ENCODE results near the gene RASA1. TPM values are rescaled to one million over a fixed set of nuclear protein-coding genes. Genes with fewer than 3 reads are reported as not detected.
A peak's percentile ranks its signal among the peaks of the same experiment; 100 is the strongest.

The RASA1 gene
- total RNA-seq, 6 experiments from 2014 or later: 7.1 to 9.9 (median 8.7) TPM

- H3K9me3 ChIP-seq: no peaks in the 10 kb centered on the region
- no peak overlapping the region for H3K4me3 ChIP-seq
- intact Hi-C loops (cut with DNase I): loop anchor here in 1 of 2 donors (10.0 kb wide), 1 partner anchor 117 kb away; no protein-coding TSS in a partner anchor
- H3K36me3 ChIP-seq: peaks cover 0 to 36% (median 14%) of the 10 kb centered on the region in 4 donors
- WGBS (ENCODE audit: insufficient coverage, low coverage, low lambda C conversion rate, missing lambda C conversion rate): 80% methylated on average over 1 of the region's 1 CpG
- ATAC-seq: no peak
- no peaks in the 10 kb centered on the region for H3K27me3 ChIP-seq
- no peak overlapping the region for H3K27ac ChIP-seq
- DNase-seq: no peak
- peaks cover 0 to 46% (median 5%) of the 10 kb centered on the region in 4 donors for H3K4me1 ChIP-seq
- TF ChIP-seq CTCF (IDR thresholded peaks at IDR 0.05): no peak
Observed at GRCh38 chr5:87392170-87392569, 124.5 kb downstream of the RASA1 start.

DNA sequence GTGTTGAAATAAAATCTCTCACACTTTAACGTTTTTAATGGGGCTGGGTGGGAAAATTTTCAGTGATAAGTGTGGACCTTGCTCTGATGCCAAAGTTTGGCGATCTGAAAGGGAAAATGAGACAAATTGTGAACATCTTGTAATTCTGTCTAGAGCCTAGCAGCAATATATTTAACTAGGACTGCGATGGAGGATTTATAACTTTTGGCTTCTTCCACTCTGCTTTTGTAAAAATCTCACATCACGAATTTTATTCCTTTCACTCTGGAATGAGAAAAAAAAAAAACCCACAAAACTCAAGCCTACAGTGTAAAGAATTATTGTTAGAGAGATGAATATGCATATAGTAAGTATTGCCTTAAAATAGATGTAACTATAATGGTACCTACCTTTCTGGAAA is 125.1 kb downstream of the RASA1 start:
- Histone ChIP-seq H3K27ac (no peak overlapping the region), H3K27me3 (no peaks in the 10 kb centered on the region), H3K4me3 (no peak overlapping the region), H3K4me1 (peaks cover 0 to 49% (median 6%) of the 10 kb centered on the region in 4 donors), H3K9me3 (no peaks in the 10 kb centered on the region), H3K36me3 (peaks cover 0 to 31% (median 12%) of the 10 kb centered on the region in 4 donors)
- intact Hi-C loops (cut with DNase I): loop anchor here in 1 of 2 donors (10.0 kb wide), 1 partner anchor 118 kb away; no protein-coding TSS in a partner anchor
- no peak for TF ChIP-seq POLR2A (IDR thresholded peaks at IDR 0.05)
- no peak for TF ChIP-seq CTCF (IDR thresholded peaks at IDR 0.05)
- DNase-seq (no peak), ATAC-seq (no peak)
- 56% methylated on average over 4 of the region's 4 CpGs for WGBS (ENCODE audit: insufficient coverage, low coverage, low lambda C conversion rate, missing lambda C conversion rate)

DNA sequence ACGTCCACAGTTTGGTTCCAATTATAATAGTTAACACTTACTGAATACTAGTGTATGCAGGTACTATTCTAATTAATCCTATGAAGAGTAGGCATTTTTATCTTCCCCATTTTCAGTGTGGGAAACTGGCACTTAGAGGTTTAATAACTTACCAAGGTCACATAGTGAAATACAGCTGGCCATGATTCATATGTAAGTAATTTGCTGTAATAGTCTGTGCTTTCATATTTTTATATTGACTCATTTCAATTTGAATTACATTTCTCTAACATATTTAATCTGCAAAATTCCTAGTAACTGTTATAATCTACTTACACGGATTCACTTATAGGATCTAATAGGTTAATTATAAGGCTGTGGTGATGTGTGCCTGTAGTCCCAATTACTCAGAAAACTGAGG is 125.6 kb downstream of the RASA1 start:
- intact Hi-C loops (cut with DNase I): loop anchor here in 1 of 2 donors (10.0 kb wide), 1 partner anchor 119 kb away; no protein-coding TSS in a partner anchor
- Histone ChIP-seq H3K4me3 (no peak overlapping the region), H3K27me3 (no peaks in the 10 kb centered on the region), H3K9me3 (no peaks in the 10 kb centered on the region), H3K36me3 (peaks cover 0 to 31% (median 10%) of the 10 kb centered on the region in 4 donors), H3K4me1 (peaks cover 0 to 53% (median 7%) of the 10 kb centered on the region in 4 donors), H3K27ac (no peak overlapping the region)
- TF ChIP-seq POLR2A (IDR thresholded peaks at IDR 0.05) (no peak), CTCF (IDR thresholded peaks at IDR 0.05) (no peak)
- DNase-seq: no peak
- WGBS (ENCODE audit: insufficient coverage, low coverage, low lambda C conversion rate, missing lambda C conversion rate): 57% methylated on average over 2 of the region's 2 CpGs
- ATAC-seq: no peak

DNA sequence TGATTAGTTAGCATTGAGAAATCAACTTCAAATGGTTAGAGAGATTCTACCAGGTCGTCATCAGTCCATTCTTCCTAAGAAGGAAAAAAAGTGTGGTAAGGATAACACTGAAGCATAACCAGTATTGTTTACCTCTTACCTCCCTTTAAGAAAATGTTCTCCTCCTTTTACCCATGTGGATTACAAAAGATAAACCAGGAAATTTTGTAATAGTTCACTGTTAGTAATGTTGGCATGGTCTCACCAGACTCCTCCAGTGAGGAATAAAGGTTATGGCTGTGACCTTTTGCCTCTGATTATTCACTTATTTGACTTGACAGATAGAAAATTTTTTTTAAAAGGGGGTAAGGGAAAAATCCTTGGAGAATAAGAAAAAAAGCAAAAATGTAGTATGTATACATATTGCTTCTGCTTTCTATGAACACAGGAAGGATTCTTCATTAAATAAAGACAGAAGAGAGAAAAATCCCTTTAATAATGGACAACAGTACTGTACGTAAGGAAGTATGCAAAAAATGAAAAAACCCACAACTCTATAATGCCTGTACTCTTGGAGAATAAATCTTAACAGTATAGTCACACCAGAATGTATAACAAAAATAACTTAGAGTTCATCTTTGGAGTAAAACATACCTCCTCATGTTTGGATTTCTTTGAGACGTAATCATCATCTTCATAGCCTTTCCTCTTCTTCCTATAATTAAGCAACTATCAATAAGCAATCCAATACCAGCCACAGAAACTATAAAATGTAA is 126.9 kb downstream of the RASA1 start:
- 64% methylated on average over 3 of the region's 3 CpGs for WGBS (ENCODE audit: insufficient coverage, low coverage, low lambda C conversion rate, missing lambda C conversion rate)
- peaks cover 0 to 32% (median 10%) of the 10 kb centered on the region in 4 donors for H3K36me3 ChIP-seq

More for the DNA sequence above, 126.9 kb downstream of the RASA1 start:
- Histone ChIP-seq H3K27me3 (no peaks in the 10 kb centered on the region), H3K27ac (no peak overlapping the region), H3K4me1 (peaks cover 0 to 53% (median 11%) of the 10 kb centered on the region in 4 donors), H3K4me3 (no peak overlapping the region), H3K9me3 (no peaks in the 10 kb centered on the region)
- intact Hi-C loops (cut with DNase I): loop anchor here in 1 of 2 donors (10.0 kb wide), 1 partner anchor 120 kb away; no protein-coding TSS in a partner anchor
- ATAC-seq (peak; percentile 67 to 82 (median 75)), DNase-seq (no peak)
- TF ChIP-seq CTCF (IDR thresholded peaks at IDR 0.05) (no peak), POLR2A (IDR thresholded peaks at IDR 0.05) (no peak)
